Dedifferentiated amniotic fluid mesenchymal stem cell (primary cell): ENCODE data around the gene NUP98.

ENCODE experiments used
- DNase-seq: peaks from one replicate; pipeline ENCODE4 v3.0.0-alpha.2; 2016; ENCODE audit errors: extremely low spot score

Gene NUP98

GRCh38 chr11:3797329-3798090, at the start of gene NUP98:
Gene NUP98, minus strand, starts transcription at chr11:3797554. Its CDS starts 15,437 bp downstream, at chr11:3782117.
- DNase-seq, result peak; percentile 100

GRCh38 chr11:3845670-3846069, 48.3 kb upstream of the NUP98 start:
- DNase-seq, result no peak

GRCh38 chr11:3845246-3845645, 47.9 kb upstream of the NUP98 start:
- DNase-seq, result no peak

- DNase-seq, result no peak
These were observed 46.0 kb upstream of the NUP98 start for GRCh38 chr11:3843326-3843725.

GRCh38 chr11:3841426-3842350, 44.3 kb upstream of the NUP98 start:
- peak; percentile 77 for DNase-seq

GRCh38 chr11:3840870-3841425, 43.6 kb upstream of the NUP98 start, which contains the start of gene RHOG:
Gene RHOG, minus strand, starts transcription at chr11:3840959. Its CDS starts 12,821 bp downstream, at chr11:3828138.
- DNase-seq, result peak; percentile 26

- DNase-seq, result no peak
These were observed 42.9 kb upstream of the NUP98 start for GRCh38 chr11:3840004-3840869.

- no peak for DNase-seq
These were observed 41.1 kb upstream of the NUP98 start for GRCh38 chr11:3838504-3838903.

GRCh38 chr11:3837793-3838192, 40.4 kb upstream of the NUP98 start:
- no peak for DNase-seq

- DNase-seq, result no peak
These were observed 39.5 kb upstream of the NUP98 start for GRCh38 chr11:3836903-3837302.

GRCh38 chr11:3835751-3836150, 38.4 kb upstream of the NUP98 start:
- DNase-seq, result no peak

GRCh38 chr11:3834664-3835461, 37.5 kb upstream of the NUP98 start:
- DNase-seq, result no peak

GRCh38 chr11:3834349-3834663, 37.0 kb upstream of the NUP98 start:
- no peak for DNase-seq

- no peak for DNase-seq
These were observed 36.1 kb upstream of the NUP98 start for GRCh38 chr11:3833449-3833848.

- DNase-seq, result no peak
These were observed 35.5 kb upstream of the NUP98 start for GRCh38 chr11:3832816-3833215.

- no peak for DNase-seq
These were observed 34.3 kb upstream of the NUP98 start for GRCh38 chr11:3831378-3832239.

- no peak for DNase-seq
These were observed 33.4 kb upstream of the NUP98 start for GRCh38 chr11:3830730-3831129.

GRCh38 chr11:3830088-3830487, 32.7 kb upstream of the NUP98 start:
- DNase-seq, result no peak

GRCh38 chr11:3827434-3828186, 30.3 kb upstream of the NUP98 start:
- no peak for DNase-seq
